PC-9 (cell line): ENCODE results near the gene HDDC3.

Experiments
- CTCF ChIP-seq: fragments of 200-600 bp; sonication (generic); conservative IDR thresholded peaks from 2 replicates; pipeline ENCODE4 v1.6.1; 2017; ENCODE audit warnings: mixed run types, antibody characterized with exemption, mild to moderate bottlenecking, moderate library complexity
- EZH2 ChIP-seq: fragments of 200-600 bp; sonication (generic); IDR thresholded peaks from 2 replicates; pipeline ENCODE4 v1.8.0; 2017; ENCODE audit warnings: antibody characterized with exemption, low read depth

GRCh38 chr15:90950676-90951075, 18.3 kb upstream of the HDDC3 start:
- TF ChIP-seq CTCF = no peak
- TF ChIP-seq EZH2 = no peak
